SU-DHL-6 (cell line): Measurements from ENCODE around the gene ABCA6.

Experiments
- H2AFZ ChIP-seq: fragments of 200-600 bp; sonication (generic); 2 replicates; pipeline ENCODE4 v1.6.1; 2014; ENCODE audit warnings: low read depth, mild to moderate bottlenecking, moderate library complexity, mixed read lengths, antibody characterized with exemption, low read length; ENCODE audit not compliant: severe bottlenecking
- H3F3A ChIP-seq: fragments of 200-600 bp; shearing (Covaris generic); 2 replicates; pipeline ENCODE4 v1.6.0; 2016; ENCODE audit warnings: antibody characterized with exemption, mild to moderate bottlenecking; ENCODE audit not compliant: insufficient read depth
- H3K27ac ChIP-seq: fragments of 200-600 bp; sonication (generic); 2 replicates; pipeline ENCODE4 v1.5.1; 2016; ENCODE audit warnings: low read depth, mild to moderate bottlenecking, low read length, moderate library complexity, mixed read lengths
- H3K27me3 ChIP-seq: fragments of 200-600 bp; sonication (generic), shearing (Covaris generic); 2 replicates; pipeline ENCODE4 v1.6.0; 2014; ENCODE audit warnings: mild to moderate bottlenecking, low read length
- H3K36me3 ChIP-seq: fragments of 200-600 bp; sonication (generic); 2 replicates; pipeline ENCODE4 v1.6.1; 2014; ENCODE audit warnings: mild to moderate bottlenecking, low read length, mixed read lengths
- H3K4me2 ChIP-seq: fragments of 300-600, 200-600 bp; shearing (Covaris generic), sonication (generic); 2 replicates; pipeline ENCODE4 v1.6.0; 2014; ENCODE audit warnings: low read length, low read depth, mild to moderate bottlenecking; ENCODE audit not compliant: poor library complexity, severe bottlenecking
- H3K4me3 ChIP-seq: fragments of 200-600 bp; sonication (generic); 2 replicates; pipeline ENCODE4 v1.5.1; 2014; ENCODE audit warnings: antibody characterized with exemption, low read length, mild to moderate bottlenecking, mixed read lengths; ENCODE audit not compliant: insufficient read depth, poor library complexity, severe bottlenecking
- H3K79me2 ChIP-seq: fragments of 200-600 bp; sonication (generic); 2 replicates; pipeline ENCODE4 v1.6.1; 2014; ENCODE audit warnings: mild to moderate bottlenecking, low read length, moderate library complexity; ENCODE audit not compliant: insufficient read depth
- H3K9ac ChIP-seq: fragments of 200-600 bp; sonication (generic); 2 replicates; pipeline ENCODE4 v1.7.0; 2014; ENCODE audit warnings: mild to moderate bottlenecking, low read length
- H3K9me2 ChIP-seq: fragments of 200-600 bp; sonication (generic); replicated peaks from 2 replicates; pipeline ENCODE4 v1.6.1; 2014; ENCODE audit warnings: low read length; ENCODE audit not compliant: insufficient read depth
- H3K9me3 ChIP-seq: fragments of 200-600 bp; sonication (generic); 2 replicates; pipeline ENCODE4 v1.6.1; 2014; ENCODE audit warnings: low read length, mixed read lengths; ENCODE audit not compliant: insufficient read depth
- H4K20me1 ChIP-seq: fragments of 200-600 bp; sonication (generic); 2 replicates; pipeline ENCODE4 v1.6.1; 2014; ENCODE audit warnings: low read depth, mild to moderate bottlenecking, antibody characterized with exemption, low read length, moderate library complexity, mixed read lengths
- EZH2phosphoT487 ChIP-seq: fragments of 200-600 bp; sonication (generic), shearing (Covaris generic); conservative IDR thresholded peaks from 2 replicates; pipeline ENCODE4 v1.6.1; 2018; ENCODE audit warnings: mild to moderate bottlenecking, antibody characterized with exemption, low read length, moderate library complexity, mixed read lengths
- TF ChIP-seq, protein P1 (sequence below): fragments of 200-600 bp; sonication (generic); IDR thresholded peaks from one replicate; pipeline ENCODE4 v1.5.1; 2017; ENCODE audit warnings: antibody characterized with exemption, mild to moderate bottlenecking, low read length, moderate library complexity; ENCODE audit not compliant: insufficient read depth, poor library complexity, severe bottlenecking

Gene ABCA6

DNA sequence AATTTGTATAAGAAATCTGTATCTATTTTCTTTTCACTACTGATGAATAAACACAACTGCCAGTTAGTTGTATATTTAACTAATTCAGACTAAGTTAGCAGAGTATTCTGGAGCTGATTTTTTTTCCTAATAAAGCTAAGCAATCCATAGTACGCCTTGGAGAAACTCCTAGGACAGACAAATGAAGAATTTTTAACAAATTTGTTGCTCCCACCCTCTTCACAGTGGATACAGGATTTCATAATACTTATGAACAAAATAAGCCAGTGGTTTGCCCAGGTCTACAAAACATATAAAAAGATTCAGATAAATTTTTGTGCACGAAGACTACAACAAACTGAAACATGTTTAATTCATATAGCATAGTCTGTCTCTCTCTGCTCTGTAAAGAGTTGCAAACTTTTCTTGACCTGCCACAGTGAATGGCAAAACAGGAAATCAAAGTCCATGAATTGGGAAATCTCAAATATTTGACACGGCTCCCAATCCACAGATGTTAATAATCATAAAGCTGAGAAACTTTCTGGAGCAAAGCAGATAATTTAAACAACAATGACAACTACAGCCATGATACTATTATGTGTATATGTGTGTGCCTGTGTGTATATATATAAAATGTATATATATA is 594 bp upstream of the ABCA6 start:
- Histone ChIP-seq H3K9me2 (peaks cover 3% of the 10 kb centered on the region; the same call in 1 of the 2 replicates), H3K9me3 (no peaks in the 10 kb centered on the region), H3F3A (no peaks in the 10 kb centered on the region), H3K79me2 (no peaks in the 10 kb centered on the region), H3K4me2 (no peak overlapping the region), H3K4me3 (no peak overlapping the region), H4K20me1 (no peaks in the 10 kb centered on the region), H3K27ac (no peak overlapping the region), H2AFZ (no peak overlapping the region), H3K27me3 (no peaks in the 10 kb centered on the region), H3K36me3 (no peaks in the 10 kb centered on the region), H3K9ac (no peak overlapping the region)
- no peak for TF ChIP-seq EZH2phosphoT487
- TF ChIP-seq, protein P1, sequence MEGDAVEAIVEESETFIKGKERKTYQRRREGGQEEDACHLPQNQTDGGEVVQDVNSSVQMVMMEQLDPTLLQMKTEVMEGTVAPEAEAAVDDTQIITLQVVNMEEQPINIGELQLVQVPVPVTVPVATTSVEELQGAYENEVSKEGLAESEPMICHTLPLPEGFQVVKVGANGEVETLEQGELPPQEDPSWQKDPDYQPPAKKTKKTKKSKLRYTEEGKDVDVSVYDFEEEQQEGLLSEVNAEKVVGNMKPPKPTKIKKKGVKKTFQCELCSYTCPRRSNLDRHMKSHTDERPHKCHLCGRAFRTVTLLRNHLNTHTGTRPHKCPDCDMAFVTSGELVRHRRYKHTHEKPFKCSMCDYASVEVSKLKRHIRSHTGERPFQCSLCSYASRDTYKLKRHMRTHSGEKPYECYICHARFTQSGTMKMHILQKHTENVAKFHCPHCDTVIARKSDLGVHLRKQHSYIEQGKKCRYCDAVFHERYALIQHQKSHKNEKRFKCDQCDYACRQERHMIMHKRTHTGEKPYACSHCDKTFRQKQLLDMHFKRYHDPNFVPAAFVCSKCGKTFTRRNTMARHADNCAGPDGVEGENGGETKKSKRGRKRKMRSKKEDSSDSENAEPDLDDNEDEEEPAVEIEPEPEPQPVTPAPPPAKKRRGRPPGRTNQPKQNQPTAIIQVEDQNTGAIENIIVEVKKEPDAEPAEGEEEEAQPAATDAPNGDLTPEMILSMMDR: no peak

DNA sequence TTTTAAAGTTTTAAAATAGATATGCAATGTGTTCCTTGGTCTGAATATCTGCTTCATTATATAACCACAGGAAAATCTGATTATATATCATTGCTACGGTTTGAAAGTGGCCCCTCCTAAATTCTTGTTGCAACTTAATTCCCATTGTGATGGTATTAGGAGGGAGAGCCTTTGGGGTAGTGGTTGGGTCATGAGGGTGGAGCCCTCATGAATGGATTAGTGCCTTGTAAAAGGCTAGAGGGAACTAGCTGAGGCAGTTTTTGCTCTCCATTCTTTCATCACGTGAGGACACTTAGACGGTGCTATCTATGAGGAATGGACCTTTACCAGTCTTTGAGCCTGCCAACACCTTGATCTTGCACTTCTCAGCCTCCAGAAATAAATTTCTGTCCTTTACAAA is 7.6 kb downstream of the ABCA6 start:
- H3K36me3 ChIP-seq: no peaks in the 10 kb centered on the region
- no peaks in the 10 kb centered on the region for H4K20me1 ChIP-seq
- TF ChIP-seq EZH2phosphoT487: no peak
- TF ChIP-seq, protein P1: no peak
- H2AFZ ChIP-seq: no peak overlapping the region
- no peak overlapping the region for H3K4me3 ChIP-seq
- H3K9me3 ChIP-seq: no peaks in the 10 kb centered on the region
- H3K79me2 ChIP-seq: no peaks in the 10 kb centered on the region
- H3K27me3 ChIP-seq: no peaks in the 10 kb centered on the region
- H3K4me2 ChIP-seq: no peak overlapping the region
- no peak overlapping the region for H3K27ac ChIP-seq
- H3K9me2 ChIP-seq: peaks cover 3% of the 10 kb centered on the region; the same call in 1 of the 2 replicates
- no peaks in the 10 kb centered on the region for H3F3A ChIP-seq
- H3K9ac ChIP-seq: no peak overlapping the region

DNA sequence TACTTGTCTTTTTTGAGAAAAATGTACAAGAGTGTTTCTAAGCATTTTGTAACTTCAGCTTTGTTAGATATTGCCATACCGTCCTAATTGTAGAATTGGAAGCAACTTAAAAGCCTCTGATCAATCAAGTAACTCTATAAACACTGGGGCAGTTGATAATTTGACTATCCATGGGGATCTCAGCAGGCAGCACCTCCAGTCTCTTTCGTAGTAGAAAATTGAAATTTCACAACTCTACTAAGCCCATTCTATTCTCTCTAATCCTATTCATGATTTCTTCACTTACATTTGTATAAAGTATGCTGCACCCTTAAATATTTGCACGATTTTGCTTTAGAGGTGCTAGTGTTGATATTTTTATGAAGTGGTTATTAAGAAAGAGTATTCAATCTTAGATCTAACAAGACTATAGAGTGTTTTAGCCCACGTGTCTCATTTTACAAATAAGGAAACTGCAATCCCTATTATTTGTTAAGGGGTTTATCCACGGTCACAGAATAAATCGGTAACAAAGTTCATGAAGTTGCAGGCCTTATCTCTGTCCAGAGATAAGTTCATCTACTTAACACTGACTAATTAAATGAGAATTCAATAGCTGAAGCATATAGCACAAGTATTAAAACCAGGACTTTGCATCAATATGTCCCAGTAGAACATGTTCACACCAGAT is 10.9 kb downstream of the ABCA6 start:
- H3K9ac ChIP-seq: no peak overlapping the region
- H3K79me2 ChIP-seq: no peaks in the 10 kb centered on the region
- H3K4me3 ChIP-seq: no peak overlapping the region
- H3K27ac ChIP-seq: no peak overlapping the region
- H3K9me2 ChIP-seq: no peaks in the 10 kb centered on the region
- no peaks in the 10 kb centered on the region for H3K9me3 ChIP-seq
- no peaks in the 10 kb centered on the region for H3F3A ChIP-seq
- TF ChIP-seq, protein P1: no peak
- TF ChIP-seq EZH2phosphoT487: no peak
- H3K36me3 ChIP-seq: no peaks in the 10 kb centered on the region
- no peak overlapping the region for H2AFZ ChIP-seq
- no peak overlapping the region for H3K4me2 ChIP-seq
- no peaks in the 10 kb centered on the region for H3K27me3 ChIP-seq
- no peaks in the 10 kb centered on the region for H4K20me1 ChIP-seq
